Mucosa of descending colon (tissue), 3 donors: ENCODE measurements around the gene RIN3. TPM values are rescaled to one million over a fixed set of nuclear protein-coding genes. Genes with fewer than 3 reads are reported as not detected.
"Not testable (repeated sequence)": the region's sequence is repeated elsewhere in the genome, so short reads cannot be mapped to it uniquely, and the experiment has no call there.

ENCODE experiments used
- ATAC-seq: fragments of 200-7000 bp; cut with Tn5 transposase; one replicate; pipeline ENCODE4 v1.9.1; 2020; ENCODE audit warnings: mild to moderate bottlenecking, moderate library complexity
- DNase-seq, 3 donors: peaks; one replicate each; pipeline ENCODE4 v3.0.0-alpha.2; 2020
- H3K36me3 ChIP-seq: fragments of 200-600 bp; one replicate; pipeline ENCODE4 v1.8.0; 2021; ENCODE audit warnings: low read depth, mild to moderate bottlenecking
- H3K4me1 ChIP-seq: fragments of 200-600 bp; one replicate; pipeline ENCODE4 v1.8.0; 2021; ENCODE audit warnings: low read depth, mild to moderate bottlenecking
- H3K4me3 ChIP-seq: fragments of 200-600 bp; one replicate; pipeline ENCODE4 v1.8.0; 2021; ENCODE audit warnings: mild to moderate bottlenecking
- H3K9me3 ChIP-seq: fragments of 200-600 bp; one replicate; pipeline ENCODE4 v1.8.0; 2021; ENCODE audit warnings: mild to moderate bottlenecking
- CTCF ChIP-seq: fragments of 200-600 bp; IDR thresholded peaks from one replicate; pipeline ENCODE4 v1.8.0; 2022; ENCODE audit warnings: antibody characterized with exemption, mild to moderate bottlenecking
- intact Hi-C, 2 donors: fragments of 100-400 bp; cut with DNase I in 1 of 2; cut with micrococcal nuclease in 1 of 2; formaldehyde crosslinking; loops; one replicate each; pipeline versions ENCODE4 v1.11.0 to v1.11.1; 2022; cut with DNase I, micrococcal nuclease
- total RNA-seq, 3 donors: library from RNA; stranded (reverse); fragmentation: NEBNext Ultra II Directional in 2 of 3; extraction: Animal tissue kit (Norgen Biotek cat#: 25700) in 2 of 3; gene quantifications; one replicate each; pipeline versions ENCODE4 v1.2.1 to v1.2.4, GENCODE V29; 2021 to 2023
- donor health status: DM: no; HTN: no; CAD: no; lungs with moderate emphysema.
- donor health status: DM: no; HTN: no; CAD: no.
- donor health status: DM: no; HTN: yes; CAD: no.

RIN3 gene
- total RNA-seq, 3 donors from 2014 or later = 26.2 to 51.0 (median 32.9) TPM

- Histone ChIP-seq H3K36me3 (no peaks in the 10 kb centered on the region), H3K9me3 (no peaks in the 10 kb centered on the region), H3K4me3 (no peak overlapping the region), H3K4me1 (peaks cover 18% of the 10 kb centered on the region)
- intact Hi-C loops = no loop called here
- no peak for TF ChIP-seq CTCF
- DNase-seq = peak; percentile 37 to 63 (median 40)
- peak; percentile 60 for ATAC-seq
These were observed 17.7 kb downstream of the RIN3 start for GRCh38 chr14:92531106-92531873.

GRCh38 chr14:92532490-92533163 is 19.0 kb downstream of the RIN3 start:
- H3K9me3 ChIP-seq = no peaks in the 10 kb centered on the region
- intact Hi-C loops = no loop called here
- peaks cover 18% of the 10 kb centered on the region for H3K4me1 ChIP-seq
- peak; percentile 59 to 64 (median 60) for DNase-seq
- H3K36me3 ChIP-seq = no peaks in the 10 kb centered on the region
- peak; percentile 73 for ATAC-seq
- TF ChIP-seq CTCF = no peak
- H3K4me3 ChIP-seq = no peak overlapping the region

GRCh38 chr14:92534932-92535643 is 21.5 kb downstream of the RIN3 start:
- intact Hi-C loops = no loop called here
- ATAC-seq (peak; percentile 59), DNase-seq (peak; percentile 52 to 65 (median 56))
- no peak for TF ChIP-seq CTCF
- H3K9me3 ChIP-seq = no peaks in the 10 kb centered on the region
- H3K4me1 ChIP-seq = peaks cover 32% of the 10 kb centered on the region
- no peaks in the 10 kb centered on the region for H3K36me3 ChIP-seq
- H3K4me3 ChIP-seq = no peak overlapping the region

- ATAC-seq, H3K36me3 ChIP-seq, H3K4me3 ChIP-seq, H3K9me3 ChIP-seq, intact Hi-C loops: not testable (repeated sequence)
- H3K4me1 ChIP-seq = peaks cover 44% of the 10 kb centered on the region
- peak in 2 of 3 donors; percentile 13 to 15 for DNase-seq
These were observed 22.6 kb downstream of the RIN3 start for GRCh38 chr14:92536231-92536630.

- intact Hi-C loops = no loop called here
- H3K4me1 ChIP-seq = peaks cover 32% of the 10 kb centered on the region
- no peak overlapping the region for H3K4me3 ChIP-seq
- H3K9me3 ChIP-seq = no peaks in the 10 kb centered on the region
- DNase-seq (no peak), ATAC-seq (no peak)
- no peak for TF ChIP-seq CTCF
- H3K36me3 ChIP-seq = no peaks in the 10 kb centered on the region
These were observed 24.9 kb downstream of the RIN3 start for GRCh38 chr14:92538412-92538985.
